ENCODE data around the gene DAG1. TPM values are rescaled to one million over a fixed set of nuclear protein-coding genes. Genes with fewer than 3 reads are reported as not detected.

Gene DAG1
- total RNA-seq, 4 donors from 2014 or later: 53.7 to 90.1 (median 55.7) TPM

DNA sequence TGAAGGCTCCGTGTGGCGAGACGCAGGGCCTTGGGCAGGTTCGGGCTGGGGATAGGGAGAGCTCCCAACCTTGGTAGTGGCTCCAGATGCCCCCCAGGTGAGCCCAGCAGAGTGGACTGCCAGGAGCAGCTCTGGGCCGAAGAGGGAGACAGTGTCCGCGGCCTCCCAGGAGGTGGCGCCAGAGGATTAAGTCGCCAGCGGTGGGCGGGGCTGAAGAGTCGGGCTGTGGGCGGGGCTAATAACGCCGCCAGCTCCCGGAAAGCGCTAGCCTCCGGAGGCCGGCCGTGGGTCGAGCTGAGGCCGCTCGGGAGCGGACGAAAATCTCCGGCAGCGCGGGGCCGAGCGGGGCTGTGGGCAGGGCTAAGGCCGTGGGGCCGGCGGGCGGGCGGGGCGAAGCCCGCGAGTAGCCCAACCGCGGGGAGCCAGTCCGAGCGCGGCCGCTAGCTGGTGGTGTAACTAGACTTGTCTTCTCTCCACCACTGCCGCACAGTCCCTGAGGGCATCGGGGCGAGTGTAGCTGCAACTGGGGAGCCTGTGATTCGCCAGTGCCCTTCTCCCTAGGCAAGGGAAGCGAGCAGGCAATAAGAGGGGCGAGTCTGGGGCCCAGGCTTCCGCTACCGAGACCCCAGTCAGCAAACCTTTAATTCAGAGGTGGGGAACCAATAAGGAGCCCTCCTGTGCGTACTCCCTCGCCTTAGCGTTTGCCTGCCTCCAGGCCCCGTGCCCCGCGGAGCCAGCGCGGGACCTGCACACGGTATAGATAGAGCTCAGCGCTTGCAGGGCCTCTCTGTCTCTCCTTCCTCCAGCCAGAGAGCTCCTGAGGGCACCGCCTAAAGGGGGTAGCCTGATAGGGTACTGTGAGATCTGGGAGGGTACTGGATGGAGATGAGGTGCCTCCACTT is 69.8 kb downstream of the DAG1 start:
- Histone ChIP-seq H3K36me3 (no peaks in the 10 kb centered on the region), H3K9me3 (no peaks in the 10 kb centered on the region), H3K27ac (peak overlapping the region; percentile 75 to 89 (median 82)), H3K4me1 (peaks cover 0 to 13% (median 9%) of the 10 kb centered on the region in 4 donors), H3K4me3 (peak overlapping the region; percentile 32 to 50 (median 36)), H3K27me3 (peaks cover 3% of the 10 kb centered on the region)
- peak; percentile 95 for DNase-seq
- intact Hi-C loops (cut with DNase I; ENCODE audit: low total_unique reads): loop anchor here (5.0 kb wide), 1 partner anchor 132 kb away; the partner anchor contains the start of gene APEH
- 2% methylated on average over 16 of the region's 63 CpGs; no CpG with 5 or more reads in 1 of the 2 donors for WGBS, 2 donors (ENCODE audit: low coverage in 1 of 2)
- in situ Hi-C loops (cut with MboI; ENCODE audit: low pct_ligation_motif_present in 1 of 4, low pct_unique_long_range_greater_than_20kb in 1 of 4, low sequenced_read_pairs in 3 of 4): loop anchor here (5.0 to 10.0 kb wide), 3 partner anchors 125 to 135 kb away; partner anchors contain the start of gene APEH (in 3 of the 4)
- TF ChIP-seq POLR2AphosphoS5 (IDR thresholded peaks at IDR 0.05) (peak in 2 of 3 donors; percentile 29 to 57), EP300 (IDR thresholded peaks at IDR 0.05; ENCODE audit: low read depth) (no peak), POLR2A (IDR thresholded peaks at IDR 0.05) (no peak)
- TF ChIP-seq, protein P1, sequence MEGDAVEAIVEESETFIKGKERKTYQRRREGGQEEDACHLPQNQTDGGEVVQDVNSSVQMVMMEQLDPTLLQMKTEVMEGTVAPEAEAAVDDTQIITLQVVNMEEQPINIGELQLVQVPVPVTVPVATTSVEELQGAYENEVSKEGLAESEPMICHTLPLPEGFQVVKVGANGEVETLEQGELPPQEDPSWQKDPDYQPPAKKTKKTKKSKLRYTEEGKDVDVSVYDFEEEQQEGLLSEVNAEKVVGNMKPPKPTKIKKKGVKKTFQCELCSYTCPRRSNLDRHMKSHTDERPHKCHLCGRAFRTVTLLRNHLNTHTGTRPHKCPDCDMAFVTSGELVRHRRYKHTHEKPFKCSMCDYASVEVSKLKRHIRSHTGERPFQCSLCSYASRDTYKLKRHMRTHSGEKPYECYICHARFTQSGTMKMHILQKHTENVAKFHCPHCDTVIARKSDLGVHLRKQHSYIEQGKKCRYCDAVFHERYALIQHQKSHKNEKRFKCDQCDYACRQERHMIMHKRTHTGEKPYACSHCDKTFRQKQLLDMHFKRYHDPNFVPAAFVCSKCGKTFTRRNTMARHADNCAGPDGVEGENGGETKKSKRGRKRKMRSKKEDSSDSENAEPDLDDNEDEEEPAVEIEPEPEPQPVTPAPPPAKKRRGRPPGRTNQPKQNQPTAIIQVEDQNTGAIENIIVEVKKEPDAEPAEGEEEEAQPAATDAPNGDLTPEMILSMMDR (IDR thresholded peaks at IDR 0.05): peak; percentile 76 to 93 (median 88)

DNA sequence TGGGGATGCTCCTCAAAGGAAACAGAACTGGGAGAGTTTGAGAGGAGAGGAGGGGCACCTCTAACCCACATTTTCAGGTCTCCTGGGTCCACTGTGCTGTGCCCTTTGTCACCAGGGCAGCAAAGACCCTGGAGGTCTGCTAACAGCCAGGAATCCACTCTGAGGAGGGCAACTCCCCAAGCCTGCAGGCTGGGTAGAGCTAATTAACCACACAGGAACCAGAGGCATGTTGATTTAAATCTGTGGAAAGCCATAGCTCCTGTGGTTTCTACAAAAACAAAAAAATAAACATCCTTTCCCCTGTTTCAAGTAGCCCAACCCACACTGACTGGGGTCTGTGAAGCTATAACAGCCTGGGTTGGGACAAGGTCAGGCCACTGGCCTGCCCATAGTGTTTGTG is 82.0 kb downstream of the DAG1 start:
- TF ChIP-seq POLR2A (IDR thresholded peaks at IDR 0.05) (no peak), EP300 (IDR thresholded peaks at IDR 0.05; ENCODE audit: low read depth) (no peak), POLR2AphosphoS5 (IDR thresholded peaks at IDR 0.05) (no peak)
- TF ChIP-seq, protein P1 (IDR thresholded peaks at IDR 0.05): no peak
- intact Hi-C loops (cut with DNase I; ENCODE audit: low total_unique reads): no loop called here
- in situ Hi-C loops (cut with MboI; ENCODE audit: low pct_ligation_motif_present in 1 of 4, low pct_unique_long_range_greater_than_20kb in 1 of 4, low sequenced_read_pairs in 3 of 4): no loop called here
- Histone ChIP-seq H3K27ac (no peak overlapping the region), H3K36me3 (no peaks in the 10 kb centered on the region), H3K4me1 (peaks cover 4 to 19% (median 15%) of the 10 kb centered on the region in 4 donors), H3K9me3 (no peaks in the 10 kb centered on the region), H3K4me3 (no peak overlapping the region), H3K27me3 (peaks cover 39% of the 10 kb centered on the region)
- no peak for DNase-seq

DNA sequence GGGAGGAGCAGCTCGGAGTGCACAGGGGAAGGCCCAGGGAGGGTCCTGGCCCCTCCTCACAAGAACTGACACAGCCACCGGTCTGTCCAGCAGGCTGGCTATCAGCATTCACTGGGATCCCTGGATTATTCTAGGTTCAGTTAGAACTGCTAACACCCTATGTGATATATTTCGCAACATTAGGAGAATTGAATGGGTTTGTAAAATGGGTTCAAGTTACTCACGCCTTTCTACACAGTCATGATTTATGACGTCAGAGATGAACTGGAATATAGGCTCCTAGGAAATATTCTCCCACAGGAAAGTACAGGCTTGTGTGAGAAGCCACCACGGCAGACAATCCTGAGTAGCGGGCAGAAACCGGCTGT is 83.2 kb downstream of the DAG1 start:
- Histone ChIP-seq H3K36me3 (no peaks in the 10 kb centered on the region), H3K4me1 (peaks cover 4 to 19% (median 15%) of the 10 kb centered on the region in 4 donors), H3K9me3 (no peaks in the 10 kb centered on the region), H3K27me3 (peaks cover 39% of the 10 kb centered on the region), H3K4me3 (peak overlapping the region in 2 of 4 donors; percentile 48 to 74), H3K27ac (peak overlapping the region in 1 of 4 donors; percentile 75)
- intact Hi-C loops (cut with DNase I; ENCODE audit: low total_unique reads): no loop called here
- 58 to 60% methylated on average over 1 to 8 of the region's 8 CpGs for WGBS, 2 donors (ENCODE audit: low coverage in 1 of 2)
- DNase-seq: no peak
- TF ChIP-seq, protein P1 (IDR thresholded peaks at IDR 0.05): no peak
- TF ChIP-seq POLR2A (IDR thresholded peaks at IDR 0.05): no peak
- no peak for TF ChIP-seq POLR2AphosphoS5 (IDR thresholded peaks at IDR 0.05)
- TF ChIP-seq EP300 (IDR thresholded peaks at IDR 0.05; ENCODE audit: low read depth): no peak
- in situ Hi-C loops (cut with MboI; ENCODE audit: low pct_ligation_motif_present in 1 of 4, low pct_unique_long_range_greater_than_20kb in 1 of 4, low sequenced_read_pairs in 3 of 4): no loop called here

Data from transverse colon (tissue), 4 donors.